NCI-H1105 treated with DMSO at 0.1 percent for 48 hours (cell line): ENCODE measurements around the gene SNX1.

Experiments
- DNase-seq: peaks from one replicate; lab custom pipeline; 2025; lab: John Stamatoyannopoulos, UW

The SNX1 gene

DNA sequence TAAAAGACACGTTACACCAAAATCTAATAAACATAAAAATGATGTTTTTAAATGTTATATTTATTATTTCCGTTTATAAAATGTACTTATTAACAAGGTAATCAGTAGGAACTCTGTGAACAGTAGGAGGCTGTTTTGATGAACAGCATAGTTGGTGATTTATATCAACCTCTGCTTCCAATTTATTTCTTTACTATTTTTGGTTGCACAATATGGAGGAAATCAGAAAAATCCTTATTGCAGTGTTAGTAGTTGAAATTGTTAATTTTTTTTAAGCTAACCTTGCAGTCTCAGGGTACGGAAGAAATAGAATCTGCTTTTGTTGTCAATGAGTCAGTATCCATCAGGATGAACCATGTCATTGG, 50.7 kb downstream of the SNX1 start:
- DNase-seq = no peak

DNA sequence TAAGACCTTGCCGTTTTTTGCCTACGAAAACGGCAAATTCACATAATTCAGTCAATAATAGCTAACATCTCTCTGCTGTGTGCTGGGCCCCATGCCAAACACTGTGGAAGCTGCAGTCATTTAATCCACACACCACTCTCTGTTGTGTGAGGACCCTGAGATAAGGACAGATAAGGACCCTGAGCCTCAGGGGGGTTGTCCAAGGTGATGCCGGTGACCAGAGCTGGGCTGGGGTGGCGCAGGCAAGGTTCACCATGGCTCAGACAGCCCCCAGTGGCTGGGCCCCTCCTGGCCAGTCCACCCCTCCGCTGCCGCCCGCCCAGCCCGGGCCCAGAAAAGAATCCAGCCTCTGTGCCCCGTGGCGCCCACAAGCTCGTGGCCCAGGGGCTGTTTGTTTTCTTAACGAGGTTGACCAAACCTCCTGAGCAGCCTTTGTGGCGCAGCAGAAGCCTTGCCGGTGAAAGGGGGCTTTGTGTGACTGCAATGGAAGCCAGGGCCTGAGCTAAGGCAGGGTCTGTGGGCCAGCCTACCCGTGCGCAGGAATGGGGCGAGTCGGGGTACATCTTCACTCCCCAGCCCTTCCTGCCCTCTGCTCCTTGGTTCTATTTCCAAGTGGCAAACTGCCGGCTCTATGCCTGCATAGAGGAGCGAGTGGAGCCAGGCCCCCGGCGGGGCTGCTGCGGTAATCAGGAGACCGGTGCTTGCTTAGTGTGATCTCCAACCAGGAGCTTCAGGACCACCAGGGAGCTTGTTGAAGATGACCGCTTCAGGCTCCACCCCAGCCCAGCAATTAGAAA, 51.3 kb downstream of the SNX1 start:
- no peak for DNase-seq

DNA sequence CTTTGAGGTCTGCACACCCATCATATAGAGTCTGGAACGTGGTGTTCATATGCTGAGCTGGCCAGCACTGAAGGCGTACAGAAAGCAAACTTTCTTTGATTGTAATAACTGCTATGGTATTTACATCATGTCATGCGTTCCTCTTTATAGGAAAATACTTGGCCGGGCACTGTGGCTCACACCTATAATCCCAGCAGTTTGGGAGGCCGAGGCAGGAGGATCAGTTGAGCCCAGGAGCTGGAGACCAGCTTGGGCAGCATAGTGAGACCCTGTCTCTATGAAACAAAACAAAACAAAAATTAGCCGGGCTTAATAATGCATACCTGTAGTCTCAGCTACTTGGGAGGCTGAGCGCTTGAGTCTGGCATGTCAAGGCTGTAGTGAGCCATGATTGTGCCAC, 52.4 kb downstream of the SNX1 start:
- DNase-seq = no peak

DNA sequence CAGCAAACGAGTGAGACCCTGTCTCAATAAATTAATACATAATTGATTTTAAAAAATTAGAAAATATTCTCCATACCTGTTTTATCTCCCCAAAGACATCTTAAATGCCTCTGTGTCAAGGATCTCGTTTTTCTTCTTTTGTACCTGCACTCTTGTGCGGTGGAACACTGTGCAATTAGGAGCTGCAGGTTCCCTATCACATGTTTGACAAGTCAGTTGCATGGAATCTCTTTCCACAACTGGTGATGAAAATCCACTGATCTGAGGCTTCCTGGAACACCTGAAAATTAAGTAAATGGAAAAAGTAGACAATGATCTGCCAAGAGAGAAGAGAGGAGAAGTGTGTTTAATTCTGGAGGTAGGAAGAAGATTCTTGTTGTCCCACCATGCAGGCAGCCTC, 52.8 kb downstream of the SNX1 start:
- DNase-seq = no peak

DNA sequence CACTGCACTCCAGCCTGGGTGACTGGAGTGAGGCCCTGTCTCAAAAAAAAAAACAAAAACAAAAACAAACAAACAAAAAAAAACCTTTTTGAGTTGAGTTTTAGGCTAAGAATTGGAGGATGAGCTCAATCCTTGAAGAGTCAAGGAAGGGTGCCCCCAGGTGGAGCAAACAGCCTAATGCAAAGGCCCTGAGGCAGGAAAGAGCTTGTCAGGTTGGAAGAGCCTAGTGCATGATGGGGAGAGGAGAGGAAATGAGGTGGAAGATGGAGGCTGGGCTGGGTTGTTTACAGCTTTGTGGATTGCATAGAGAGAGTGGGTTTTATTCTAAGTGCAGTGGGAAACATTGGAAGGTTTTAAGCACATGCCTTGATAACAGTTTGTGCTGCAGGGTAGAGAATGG, 53.6 kb downstream of the SNX1 start:
- no peak for DNase-seq

DNA sequence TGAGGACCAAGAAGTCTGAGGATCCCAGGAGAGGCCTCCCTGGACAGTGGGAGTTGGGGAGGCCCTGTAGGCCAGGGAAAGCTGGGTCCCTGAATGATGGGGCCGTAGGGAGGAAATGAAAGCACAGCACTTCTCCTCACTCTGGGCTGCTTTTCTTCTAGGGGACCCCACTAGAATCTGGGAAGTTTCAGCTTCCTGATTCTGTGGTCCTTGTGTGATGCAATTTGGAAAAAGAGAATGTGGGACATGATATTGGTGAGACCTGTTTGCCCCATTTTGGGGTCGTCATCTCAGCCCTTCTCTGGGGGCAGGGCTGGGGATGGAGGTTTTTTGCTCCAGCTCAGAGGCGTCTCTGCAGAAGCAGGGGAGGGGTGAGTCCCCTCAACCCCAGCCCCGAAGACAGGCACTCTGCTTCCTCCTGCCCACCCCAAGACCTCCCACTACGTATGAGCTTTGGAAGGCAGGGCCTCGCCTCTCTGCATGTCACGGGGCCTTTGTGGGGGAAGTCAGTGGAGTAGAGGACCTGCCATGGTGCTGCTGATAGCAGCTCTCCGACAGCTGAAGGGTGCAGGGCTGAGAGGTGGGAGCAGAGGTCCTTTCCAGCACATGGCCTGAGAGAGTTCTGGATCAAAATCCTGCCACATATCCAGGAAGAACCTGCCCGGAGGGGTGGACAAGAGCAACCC, 54.3 kb downstream of the SNX1 start:
- DNase-seq = no peak

DNA sequence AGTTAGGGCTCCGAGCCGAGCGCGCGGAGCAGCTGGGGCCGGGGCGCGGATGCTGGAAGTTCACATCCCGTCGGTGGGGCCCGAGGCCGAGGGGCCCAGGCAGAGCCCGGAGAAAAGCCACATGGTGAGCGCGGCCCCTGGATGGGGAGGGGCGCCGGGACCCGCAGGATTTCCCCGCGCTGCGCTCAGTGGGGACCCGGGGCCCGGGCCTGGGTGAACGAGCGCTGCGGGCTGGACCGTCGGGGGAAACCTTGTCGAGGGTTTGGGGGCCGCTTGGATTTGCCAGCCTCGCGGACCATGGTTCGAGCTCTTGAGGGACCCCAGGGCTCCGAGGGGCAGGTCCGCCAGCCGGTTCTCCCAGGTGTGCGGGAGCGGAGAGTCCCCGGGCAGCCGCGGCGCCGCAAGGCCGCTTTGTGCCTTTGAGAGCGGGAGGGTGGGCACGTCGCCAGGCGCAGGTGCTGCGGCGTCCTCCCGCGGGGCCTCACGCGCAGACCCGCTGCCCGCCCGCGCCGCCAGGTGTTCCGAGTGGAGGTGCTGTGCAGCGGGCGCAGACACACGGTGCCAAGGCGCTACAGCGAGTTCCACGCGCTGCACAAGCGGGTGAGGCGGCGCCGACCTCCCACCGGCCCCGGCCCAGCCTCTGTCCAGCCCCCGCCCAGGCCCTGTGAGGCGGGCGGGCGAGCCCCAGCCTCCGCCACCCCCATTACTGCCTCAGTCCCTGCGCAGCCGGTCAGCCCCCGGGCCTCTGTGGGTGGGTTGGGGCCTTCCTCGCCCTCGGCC, 56.1 kb downstream of the SNX1 start, which contains the start of gene SNX22:
SNX22 (plus strand) TSS at position 5 of the 780 bp plus-strand sequence; CDS start at position 50, 45 bp downstream.
- DNase-seq = peak; percentile 55

DNA sequence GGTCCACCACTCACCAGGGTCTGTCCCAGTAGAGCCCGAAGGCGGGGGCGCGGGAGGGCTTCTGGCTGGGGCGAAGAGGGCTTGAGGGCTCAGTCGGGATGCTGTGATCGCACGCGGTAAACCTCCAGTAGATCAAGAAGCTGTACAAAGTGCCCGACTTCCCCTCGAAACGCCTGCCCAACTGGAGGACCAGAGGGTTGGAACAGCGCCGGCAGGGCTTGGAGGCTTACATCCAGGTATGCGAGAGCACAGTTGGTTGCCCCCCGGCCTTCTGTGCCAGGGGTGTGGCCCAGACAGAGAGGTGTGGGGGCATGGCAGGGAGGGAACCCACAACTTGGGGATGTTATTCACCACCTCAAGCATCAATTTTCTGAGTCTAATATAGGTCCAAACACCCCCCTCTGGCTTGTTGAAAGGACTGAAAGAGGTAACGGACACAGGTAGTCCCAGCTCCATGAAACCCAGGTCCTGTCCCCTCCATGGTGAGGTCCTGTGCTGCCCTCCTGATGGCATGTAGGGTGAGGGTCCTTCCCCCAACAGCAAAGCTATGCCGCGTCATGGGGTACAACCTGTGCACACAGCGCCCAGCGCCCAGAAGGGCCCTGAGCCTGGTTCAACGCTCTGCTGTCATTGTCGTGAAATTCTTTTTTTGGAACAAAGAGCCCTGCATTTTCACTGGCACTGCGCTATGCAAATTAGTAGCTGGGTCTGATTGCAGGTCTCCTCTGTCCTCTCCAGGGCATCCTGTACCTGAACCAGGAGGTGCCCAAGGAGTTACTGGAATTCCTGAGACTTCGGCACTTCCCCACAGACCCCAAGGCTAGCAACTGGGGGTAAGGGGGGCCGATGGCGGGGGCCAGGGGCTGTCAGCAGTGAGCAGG, 57.0 kb downstream of the SNX1 start:
- peak; percentile 51 for DNase-seq

DNA sequence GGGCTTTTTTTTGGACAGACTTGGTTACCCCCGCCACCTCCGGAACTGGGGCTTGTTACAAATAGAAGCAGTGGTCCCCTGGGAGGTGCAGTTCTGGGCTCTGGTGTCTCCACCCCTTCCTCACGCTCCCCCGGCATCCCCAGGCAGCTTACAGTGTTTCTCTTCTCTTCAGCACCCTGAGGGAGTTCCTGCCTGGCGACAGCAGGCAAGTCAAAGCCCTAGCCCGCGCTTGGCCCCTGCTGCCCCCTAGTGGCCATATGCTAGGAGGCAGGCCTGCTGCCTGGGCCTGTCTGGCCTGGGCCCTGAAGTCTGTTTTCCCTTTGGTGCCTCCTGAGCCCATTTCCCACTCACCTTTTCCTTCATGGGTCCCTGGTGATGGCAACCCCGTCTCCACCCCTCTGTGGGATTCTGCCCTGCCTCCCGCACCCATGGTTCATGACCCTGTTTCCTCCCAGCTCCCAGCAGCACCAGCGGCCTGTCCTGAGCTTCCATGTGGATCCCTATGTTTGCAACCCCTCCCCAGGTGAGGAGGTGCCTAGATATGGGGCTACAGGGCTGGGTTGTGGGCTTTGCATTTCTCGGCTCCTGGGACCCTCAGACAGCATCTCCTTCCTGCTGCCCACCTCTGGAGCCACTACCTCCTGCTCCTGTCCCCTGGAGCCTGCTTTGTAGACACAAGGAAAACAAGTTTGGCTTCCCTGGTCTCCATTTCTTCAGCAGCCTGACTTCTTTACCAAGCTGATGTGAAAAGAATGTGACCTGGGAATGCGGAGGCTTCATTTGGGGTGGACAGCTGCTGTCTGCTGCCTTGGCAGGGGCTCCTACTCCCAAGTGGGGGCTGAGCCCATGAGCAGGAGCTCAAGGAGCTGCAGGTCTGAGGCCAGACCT, 57.9 kb downstream of the SNX1 start:
- peak; percentile 92 for DNase-seq

DNA sequence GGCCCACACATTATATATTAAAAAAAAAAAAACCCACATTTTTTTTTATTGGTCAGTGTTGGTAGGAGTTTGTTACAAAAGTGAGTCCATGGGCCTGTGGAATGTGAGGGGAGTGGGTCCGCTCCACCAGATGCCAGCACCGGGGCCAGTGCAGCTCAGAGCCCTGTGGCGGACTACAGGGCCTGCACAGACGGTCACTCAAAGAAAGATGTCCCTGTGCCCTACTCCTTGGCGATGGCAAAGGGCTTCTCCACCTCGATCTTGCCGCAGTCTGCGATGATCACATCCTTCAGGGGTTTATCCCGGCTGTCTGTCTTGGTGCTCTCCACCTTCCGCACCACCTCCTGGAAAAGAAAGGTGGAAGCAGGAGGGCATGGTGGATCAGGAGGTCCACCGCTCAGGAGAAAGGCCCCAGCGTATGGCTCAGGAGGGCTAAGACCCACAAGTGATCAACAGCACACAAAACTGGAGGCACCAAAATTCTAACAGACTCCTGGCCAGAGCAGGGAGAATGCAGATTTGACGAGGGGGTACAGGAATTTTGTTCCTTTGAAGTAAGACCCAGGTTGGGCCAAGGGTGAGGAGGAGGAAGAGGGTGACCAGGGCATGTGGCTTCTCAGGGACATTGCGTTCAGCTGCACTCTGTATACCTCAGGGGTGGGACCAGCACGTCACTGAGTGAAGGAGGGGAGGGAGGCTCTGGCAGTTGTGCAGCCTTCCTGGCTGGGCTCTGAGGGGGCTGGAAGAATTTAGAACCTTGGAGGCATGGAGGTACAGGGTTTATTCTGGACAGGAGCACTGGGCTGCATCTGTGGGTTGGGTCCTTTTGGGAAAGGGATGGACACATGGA, 60.2 kb downstream of the SNX1 start:
- no peak for DNase-seq

DNA sequence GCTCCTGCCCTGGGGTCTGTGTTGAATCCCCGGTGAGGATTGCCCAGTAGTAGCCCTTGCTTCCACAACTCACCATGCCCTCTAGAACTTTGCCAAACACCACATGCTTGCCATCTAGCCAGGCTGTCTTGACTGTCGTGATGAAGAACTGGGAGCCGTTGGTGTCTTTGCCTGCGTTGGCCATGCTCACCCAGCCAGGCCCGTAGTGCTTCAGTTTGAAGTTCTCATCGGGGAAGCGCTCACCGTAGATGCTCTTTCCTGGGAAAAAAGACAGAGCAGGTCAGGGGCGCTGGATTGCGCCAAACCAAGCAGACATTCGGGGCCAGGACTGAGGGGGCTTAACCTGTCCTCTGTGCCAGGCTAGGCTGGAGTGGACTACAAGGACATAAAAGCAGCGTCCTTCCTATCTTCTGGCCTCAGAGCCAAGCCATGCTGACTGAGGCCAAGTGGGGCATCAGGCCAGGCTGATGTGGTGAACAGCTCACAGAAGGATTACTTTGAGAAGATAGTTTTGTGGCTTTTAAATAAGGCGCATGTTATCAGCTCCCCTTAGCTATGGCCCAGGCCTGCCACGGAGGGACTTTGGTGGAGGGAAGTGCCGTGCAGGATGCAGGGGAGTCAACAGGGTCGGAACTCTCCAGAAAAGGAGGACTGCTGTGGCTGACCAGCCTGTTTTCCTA, 61.0 kb downstream of the SNX1 start:
- DNase-seq = no peak

DNA sequence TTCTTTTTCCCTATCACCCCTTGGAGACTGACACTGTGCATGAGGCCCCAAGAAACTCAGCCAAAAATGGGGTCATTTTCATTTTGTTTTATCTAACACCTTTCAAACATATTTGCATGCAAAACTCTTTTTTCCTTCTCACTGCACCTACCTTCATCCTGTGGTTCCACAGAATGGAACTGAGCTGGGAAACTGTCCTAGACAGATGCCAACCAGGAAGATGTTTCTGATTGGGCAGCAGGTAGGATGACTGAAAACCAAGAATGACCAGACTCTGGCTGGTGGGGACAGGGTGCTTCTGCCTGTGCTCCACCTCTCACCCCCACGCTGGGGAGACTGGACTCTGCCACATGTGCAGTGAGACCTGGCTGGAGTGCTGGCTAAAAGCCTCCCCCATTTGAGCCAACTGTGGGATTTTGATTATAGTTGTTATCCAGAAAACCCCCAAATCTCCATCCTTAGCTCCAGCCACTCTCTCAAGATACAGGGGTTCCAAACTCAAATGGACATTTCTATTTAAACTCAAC, 61.9 kb downstream of the SNX1 start:
- no peak for DNase-seq

DNA sequence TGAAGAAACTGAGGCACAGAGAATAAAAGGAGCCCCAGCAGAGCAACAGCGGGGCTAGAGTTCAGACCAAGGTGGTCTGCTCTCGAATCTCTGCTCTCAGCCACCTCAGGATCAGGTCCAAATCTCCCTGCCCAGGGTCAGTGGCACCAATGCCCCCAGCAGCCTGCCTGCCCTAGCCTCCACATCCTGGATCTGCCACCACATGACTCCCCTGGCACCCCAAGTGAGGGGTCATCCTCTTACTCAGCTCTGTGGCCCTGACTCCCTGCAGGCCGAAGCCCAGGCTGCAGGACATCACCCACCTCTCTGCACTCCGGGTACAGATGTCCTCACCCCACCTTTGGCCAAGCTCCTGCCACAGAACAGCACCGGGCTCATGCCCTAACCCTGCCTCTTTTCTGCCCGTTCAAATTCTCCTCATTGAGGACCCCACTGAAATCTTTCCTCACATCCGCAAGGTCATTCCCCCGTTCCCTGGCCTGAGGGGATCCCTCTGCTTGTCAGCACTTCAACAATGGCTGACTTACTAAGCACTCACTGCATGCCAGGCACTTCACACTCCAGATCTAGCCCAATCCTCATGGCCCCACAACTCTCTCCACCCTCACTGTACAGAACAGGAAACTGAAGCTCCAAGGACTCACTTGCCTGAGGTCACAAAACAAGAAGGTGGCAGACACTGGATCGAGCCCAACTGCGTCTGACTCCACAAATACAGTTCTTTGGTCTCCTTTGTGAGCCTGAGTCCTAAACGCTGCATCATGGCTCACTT, 62.8 kb downstream of the SNX1 start:
- DNase-seq = no peak

DNA sequence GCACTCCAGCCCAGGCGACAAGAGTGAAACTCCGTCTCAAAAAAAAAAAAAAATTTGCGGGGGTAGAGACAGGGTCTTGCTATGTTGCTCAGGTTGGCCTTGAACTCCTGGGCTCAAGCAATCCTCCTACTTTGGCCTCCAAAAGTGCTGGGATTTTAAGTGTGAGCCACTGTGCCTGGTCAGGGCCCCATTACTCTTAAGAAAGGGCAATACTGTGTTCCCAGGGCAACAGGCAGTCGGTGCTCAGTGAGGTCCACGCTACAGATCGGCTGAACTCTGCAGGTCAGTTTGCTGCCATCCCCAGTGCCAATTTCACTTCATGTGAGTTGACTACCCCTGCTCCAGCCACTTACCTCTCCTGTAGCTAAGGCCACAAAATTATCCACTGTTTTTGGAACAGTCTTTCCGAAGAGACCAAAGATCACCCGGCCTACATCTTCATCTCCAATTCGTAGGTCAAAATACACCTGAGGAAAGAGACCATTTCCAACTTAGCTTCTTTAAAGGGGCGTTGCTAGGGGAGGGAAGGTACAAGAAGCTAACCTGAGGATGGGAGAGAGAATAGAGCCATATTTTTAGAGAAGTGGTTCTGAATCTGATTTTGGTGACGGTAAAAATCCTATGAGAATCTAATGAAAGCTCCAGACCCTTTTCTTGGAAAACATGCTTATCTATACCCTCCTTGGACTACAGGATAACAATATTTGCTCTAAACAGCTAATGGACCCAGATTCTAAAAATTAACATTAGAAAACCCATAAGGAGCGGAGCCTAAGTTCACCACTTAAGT, 66.1 kb downstream of the SNX1 start:
- DNase-seq = no peak

DNA sequence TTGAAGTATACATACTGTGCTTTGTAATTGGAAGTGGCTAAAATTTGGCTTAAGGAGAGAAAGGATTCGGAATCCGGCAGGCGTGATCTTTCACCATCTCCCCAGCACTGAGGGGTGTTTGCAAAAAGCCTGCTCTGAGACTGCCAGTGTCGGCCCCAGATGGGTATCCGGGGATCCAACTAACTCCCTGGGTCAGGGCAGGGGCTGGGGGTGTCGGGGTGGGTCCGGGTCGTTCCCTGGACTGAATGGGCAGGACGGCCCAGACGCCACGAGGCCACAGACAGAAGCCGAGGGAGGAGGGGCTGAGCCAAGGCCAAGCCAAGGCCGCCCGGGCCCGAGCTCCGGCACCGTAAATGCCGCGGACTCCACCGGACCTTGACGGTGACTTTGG, 66.7 kb downstream of the SNX1 start:
- no peak for DNase-seq

DNA sequence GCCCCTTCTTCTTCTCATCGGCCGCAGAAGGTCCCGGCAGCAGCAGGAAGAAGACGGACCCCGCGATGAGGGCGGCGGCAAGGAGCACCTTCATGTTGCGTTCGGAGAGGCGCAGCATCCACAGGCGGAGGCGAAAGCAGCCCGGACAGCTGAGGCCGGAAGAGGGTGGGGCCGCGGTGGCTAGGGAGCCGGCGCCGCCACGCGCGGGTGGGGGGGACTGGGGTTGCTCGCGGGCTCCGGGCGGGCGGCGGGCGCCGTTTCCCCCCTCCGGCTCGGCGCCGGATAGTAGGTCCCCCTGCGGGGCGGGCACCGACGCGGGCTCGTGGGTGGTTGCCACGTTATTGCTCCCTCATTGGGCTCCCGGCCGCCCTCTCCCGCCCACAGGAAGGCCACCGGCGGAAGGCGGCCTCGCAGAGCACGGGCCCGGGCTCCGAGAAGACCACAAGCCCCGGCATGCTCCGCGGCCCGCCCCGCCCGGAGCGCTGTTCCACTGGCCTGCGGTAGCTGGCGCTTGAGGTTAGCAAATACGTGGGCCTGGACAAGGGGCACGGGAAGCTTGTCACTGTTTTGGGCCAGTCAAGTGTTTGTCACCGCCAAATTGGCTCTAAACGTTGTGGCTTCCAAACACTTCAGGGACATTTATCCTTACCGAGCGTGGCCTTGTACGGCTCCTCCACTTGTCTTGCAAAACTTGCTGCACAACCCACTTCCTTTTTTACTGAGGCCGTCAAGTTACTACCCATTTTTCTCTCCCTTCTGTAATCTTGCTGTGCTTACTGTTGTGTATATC, 67.3 kb downstream of the SNX1 start, which contains the start of gene PPIB:
PPIB (minus strand) TSS at position 154 of the 790 bp plus-strand sequence; CDS start at position 118, 36 bp downstream.
- DNase-seq = peak; percentile 99
